ENCODE measurements around the gene CTU2.

The CTU2 gene

GRCh38 chr16:88747588-88748301, 41.4 kb downstream of the CTU2 start:
- no peak for DNase-seq

- no peak for DNase-seq
Observed at GRCh38 chr16:88748364-88748763, 42.1 kb downstream of the CTU2 start.

GRCh38 chr16:88749358-88749757, 43.1 kb downstream of the CTU2 start:
- no peak for DNase-seq

- no peak for DNase-seq
Observed at GRCh38 chr16:88750854-88751253, 44.6 kb downstream of the CTU2 start.

- DNase-seq = no peak
Observed at GRCh38 chr16:88752386-88753002, 46.2 kb downstream of the CTU2 start.

GRCh38 chr16:88753191-88753590, 46.9 kb downstream of the CTU2 start:
- no peak for DNase-seq

GRCh38 chr16:88753602-88754001, 47.3 kb downstream of the CTU2 start:
- DNase-seq = no peak

- no peak for DNase-seq
Observed at GRCh38 chr16:88754109-88754911, 48.0 kb downstream of the CTU2 start.

- peak; percentile 27 for DNase-seq
Observed at GRCh38 chr16:88754912-88755744, 48.8 kb downstream of the CTU2 start.

- no peak for DNase-seq
Observed at GRCh38 chr16:88755745-88756443, 49.6 kb downstream of the CTU2 start.

- DNase-seq = no peak
Observed at GRCh38 chr16:88758227-88758943, 52.1 kb downstream of the CTU2 start.

GRCh38 chr16:88758944-88759244, 52.6 kb downstream of the CTU2 start:
- no peak for DNase-seq

GRCh38 chr16:88759245-88759975, 53.1 kb downstream of the CTU2 start:
- peak; percentile 53 for DNase-seq

- no peak for DNase-seq
Observed at GRCh38 chr16:88759976-88760350, 53.7 kb downstream of the CTU2 start.

- no peak for DNase-seq
Observed at GRCh38 chr16:88760424-88761142, 54.3 kb downstream of the CTU2 start.

- no peak for DNase-seq
Observed at GRCh38 chr16:88761143-88761534, 54.8 kb downstream of the CTU2 start.

- no peak for DNase-seq
Observed at GRCh38 chr16:88761830-88762229, 55.5 kb downstream of the CTU2 start.

GRCh38 chr16:88762258-88762870, 56.1 kb downstream of the CTU2 start:
- DNase-seq = no peak

GRCh38 chr16:88762941-88763340, 56.6 kb downstream of the CTU2 start:
- no peak for DNase-seq

- DNase-seq = no peak
Observed at GRCh38 chr16:88763502-88764053, 57.3 kb downstream of the CTU2 start.
